ENCODE results near the gene PSTK. TPM values are rescaled to one million over a fixed set of nuclear protein-coding genes. Genes with fewer than 3 reads are reported as not detected.

Gene PSTK
- total and polyA plus RNA-seq, 9 of the 15 experiments (the other 6 are each of a cell fraction or from before 2014, with no cell fraction given), result 13.2 to 49.7 (median 18.9) TPM

DNA sequence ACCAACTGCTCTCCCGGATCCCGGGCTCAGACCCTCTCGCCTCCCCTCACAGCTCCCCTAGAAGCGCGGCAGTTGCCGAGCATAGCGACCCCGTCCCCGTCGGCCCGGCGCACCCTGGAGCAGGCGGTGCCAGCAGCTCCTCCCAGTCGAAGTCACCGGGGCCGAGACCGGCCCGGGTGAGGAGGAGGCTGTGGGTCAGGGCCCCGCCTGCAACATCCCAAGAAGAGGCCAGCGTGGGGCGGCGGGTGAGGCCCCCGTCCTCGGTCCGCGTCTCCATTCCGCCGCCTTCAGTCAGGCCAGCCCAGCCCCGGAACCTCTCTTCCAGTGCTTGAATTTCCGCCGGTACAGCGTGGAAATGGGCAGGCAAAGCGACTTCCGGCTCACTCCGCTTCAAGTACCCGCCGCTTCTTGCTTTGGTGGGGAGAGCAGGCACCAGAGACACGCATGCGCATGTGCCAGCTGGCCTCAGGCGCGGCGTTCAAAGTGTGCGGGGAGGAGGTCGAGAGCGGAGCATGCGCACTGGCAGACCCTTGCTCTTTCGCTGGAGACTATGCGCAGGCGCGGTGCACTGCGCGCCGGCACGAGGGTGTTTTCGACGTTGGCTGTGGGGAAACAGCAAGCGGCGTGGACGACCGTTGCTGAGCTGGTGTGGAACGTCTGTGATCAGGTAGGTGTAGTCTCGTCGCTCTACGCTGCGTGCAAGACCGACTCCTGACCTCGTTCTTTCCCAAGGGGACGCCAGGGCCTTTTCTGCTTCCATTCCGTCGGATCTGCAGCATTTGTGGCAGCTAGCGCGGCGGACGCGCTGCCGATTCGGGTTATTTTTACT lies 26.1 kb upstream of the PSTK start, which contains the start of gene C10orf88 (continued):
- TF ChIP-seq, protein P1, sequence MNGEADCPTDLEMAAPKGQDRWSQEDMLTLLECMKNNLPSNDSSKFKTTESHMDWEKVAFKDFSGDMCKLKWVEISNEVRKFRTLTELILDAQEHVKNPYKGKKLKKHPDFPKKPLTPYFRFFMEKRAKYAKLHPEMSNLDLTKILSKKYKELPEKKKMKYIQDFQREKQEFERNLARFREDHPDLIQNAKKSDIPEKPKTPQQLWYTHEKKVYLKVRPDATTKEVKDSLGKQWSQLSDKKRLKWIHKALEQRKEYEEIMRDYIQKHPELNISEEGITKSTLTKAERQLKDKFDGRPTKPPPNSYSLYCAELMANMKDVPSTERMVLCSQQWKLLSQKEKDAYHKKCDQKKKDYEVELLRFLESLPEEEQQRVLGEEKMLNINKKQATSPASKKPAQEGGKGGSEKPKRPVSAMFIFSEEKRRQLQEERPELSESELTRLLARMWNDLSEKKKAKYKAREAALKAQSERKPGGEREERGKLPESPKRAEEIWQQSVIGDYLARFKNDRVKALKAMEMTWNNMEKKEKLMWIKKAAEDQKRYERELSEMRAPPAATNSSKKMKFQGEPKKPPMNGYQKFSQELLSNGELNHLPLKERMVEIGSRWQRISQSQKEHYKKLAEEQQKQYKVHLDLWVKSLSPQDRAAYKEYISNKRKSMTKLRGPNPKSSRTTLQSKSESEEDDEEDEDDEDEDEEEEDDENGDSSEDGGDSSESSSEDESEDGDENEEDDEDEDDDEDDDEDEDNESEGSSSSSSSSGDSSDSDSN (IDR thresholded peaks at IDR 0.05; ENCODE audit: borderline replicate concordance in 1 of 2, low read depth in 2 of 2, low read length in 2 of 2), result peak; percentile 51 to 57; a peak in 1 of 4 replicates
- peak; percentile 37; the same call in 1 of the 2 replicates for TF ChIP-seq NFIC (IDR thresholded peaks at IDR 0.05)
- TF ChIP-seq MBD2 (IDR thresholded peaks at IDR 0.05; ENCODE audit: borderline replicate concordance, low read depth), result 0 out of 2 replicates have a peak, but pooled peaks have one; percentile 34
- TF ChIP-seq TOE1 (IDR thresholded peaks at IDR 0.05; ENCODE audit: borderline replicate concordance), result peak; percentile 70; the same call in 1 of the 2 replicates
- no peak for TF ChIP-seq TOE1 (CRISPR knock-in tag; IDR thresholded peaks at IDR 0.05; ENCODE audit: borderline replicate concordance, low read depth)
- TF ChIP-seq HEY1 (CRISPR knock-in tag; IDR thresholded peaks at IDR 0.05; ENCODE audit: borderline replicate concordance), result no peak
- TF ChIP-seq ZC3H11A (IDR thresholded peaks at IDR 0.05; ENCODE audit: low read depth, low read length), result 0 out of 2 replicates have a peak, but pooled peaks have one; percentile 85
- TF ChIP-seq ZNF583 (CRISPR knock-in tag; IDR thresholded peaks at IDR 0.05), result no peak
- no peak for TF ChIP-seq SMC3 (conservative IDR thresholded peaks at IDR 0.05; ENCODE audit: insufficient read depth, low read depth, low read length)
- TF ChIP-seq ZNF3 (CRISPR knock-in tag; IDR thresholded peaks at IDR 0.05), result no peak
- peak; percentile 90 for TF ChIP-seq ZEB2 (IDR thresholded peaks at IDR 0.05)
- TF ChIP-seq L3MBTL2 (IDR thresholded peaks at IDR 0.05), result peak; percentile 100
- TF ChIP-seq, protein P2, sequence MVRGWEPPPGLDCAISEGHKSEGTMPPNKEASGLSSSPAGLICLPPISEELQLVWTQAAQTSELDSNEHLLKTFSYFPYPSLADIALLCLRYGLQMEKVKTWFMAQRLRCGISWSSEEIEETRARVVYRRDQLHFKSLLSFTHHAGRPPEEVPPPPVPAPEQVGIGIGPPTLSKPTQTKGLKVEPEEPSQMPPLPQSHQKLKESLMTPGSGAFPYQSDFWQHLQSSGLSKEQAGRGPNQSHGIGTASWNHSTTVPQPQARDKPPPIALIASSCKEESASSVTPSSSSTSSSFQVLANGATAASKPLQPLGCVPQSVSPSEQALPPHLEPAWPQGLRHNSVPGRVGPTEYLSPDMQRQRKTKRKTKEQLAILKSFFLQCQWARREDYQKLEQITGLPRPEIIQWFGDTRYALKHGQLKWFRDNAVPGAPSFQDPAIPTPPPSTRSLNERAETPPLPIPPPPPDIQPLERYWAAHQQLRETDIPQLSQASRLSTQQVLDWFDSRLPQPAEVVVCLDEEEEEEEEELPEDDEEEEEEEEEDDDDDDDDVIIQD (CRISPR knock-in tag; IDR thresholded peaks at IDR 0.05), result no peak
- no peak for TF ChIP-seq ZNF121 (CRISPR knock-in tag; conservative IDR thresholded peaks at IDR 0.05)
- TF ChIP-seq HDAC2 (IDR thresholded peaks at IDR 0.05), result peak; percentile 38; the same call in 1 of the 2 replicates
- peak; percentile 60 for TF ChIP-seq HNRNPLL (IDR thresholded peaks at IDR 0.05; ENCODE audit: low read depth, low read length, poor library complexity, severe bottlenecking)
- TF ChIP-seq SMAD4 (CRISPR knock-in tag; conservative IDR thresholded peaks at IDR 0.05), result peak; percentile 40; the same call in 1 of the 2 replicates
- no peak for TF ChIP-seq TCF3 (CRISPR knock-in tag; IDR thresholded peaks at IDR 0.05)
- no peak for TF ChIP-seq ZNF217 (CRISPR knock-in tag; IDR thresholded peaks at IDR 0.05)
- TF ChIP-seq, protein P3, sequence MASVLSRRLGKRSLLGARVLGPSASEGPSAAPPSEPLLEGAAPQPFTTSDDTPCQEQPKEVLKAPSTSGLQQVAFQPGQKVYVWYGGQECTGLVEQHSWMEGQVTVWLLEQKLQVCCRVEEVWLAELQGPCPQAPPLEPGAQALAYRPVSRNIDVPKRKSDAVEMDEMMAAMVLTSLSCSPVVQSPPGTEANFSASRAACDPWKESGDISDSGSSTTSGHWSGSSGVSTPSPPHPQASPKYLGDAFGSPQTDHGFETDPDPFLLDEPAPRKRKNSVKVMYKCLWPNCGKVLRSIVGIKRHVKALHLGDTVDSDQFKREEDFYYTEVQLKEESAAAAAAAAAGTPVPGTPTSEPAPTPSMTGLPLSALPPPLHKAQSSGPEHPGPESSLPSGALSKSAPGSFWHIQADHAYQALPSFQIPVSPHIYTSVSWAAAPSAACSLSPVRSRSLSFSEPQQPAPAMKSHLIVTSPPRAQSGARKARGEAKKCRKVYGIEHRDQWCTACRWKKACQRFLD (CRISPR knock-in tag; IDR thresholded peaks at IDR 0.05), result peak; percentile 55; the same call in 1 of the 2 replicates
- TF ChIP-seq GABPA (tag; conservative IDR thresholded peaks at IDR 0.05; ENCODE audit: low read depth), result peak; percentile 98
- TF ChIP-seq ZBTB17 (CRISPR knock-in tag; IDR thresholded peaks at IDR 0.05), result 0 out of 2 replicates have a peak, but pooled peaks have one; percentile 42
- no peak for TF ChIP-seq BMI1 (IDR thresholded peaks at IDR 0.05; ENCODE audit: low read length)
- peak; percentile 75 for TF ChIP-seq DACH1 (IDR thresholded peaks at IDR 0.05; ENCODE audit: partially characterized antibody)

Data from K562 (cell line).